ENCODE results near the gene HK2. TPM values are rescaled to one million over a fixed set of nuclear protein-coding genes. Genes with fewer than 3 reads are reported as not detected.

The HK2 gene
- total RNA-seq, 1 donor, result 35.4 TPM

- no peak overlapping the region for H3K4me3 ChIP-seq (ENCODE audit: low read depth, low read length)
- no peak for DNase-seq (ENCODE audit: low read depth)
- TF ChIP-seq CTCF (IDR thresholded peaks at IDR 0.05; ENCODE audit: insufficient read depth, low read length), result no peak
Measured at GRCh38 chr2:74814102-74814501, 19.8 kb upstream of the HK2 start.

GRCh38 chr2:74815941-74816340, 18.0 kb upstream of the HK2 start:
- no peak for DNase-seq (ENCODE audit: low read depth)
- no peak for TF ChIP-seq CTCF (IDR thresholded peaks at IDR 0.05; ENCODE audit: insufficient read depth, low read length)

GRCh38 chr2:74816540-74817303, 17.2 kb upstream of the HK2 start:
- DNase-seq (ENCODE audit: low read depth), result no peak

More at GRCh38 chr2:74815941-74816340, 18.0 kb upstream of the HK2 start:
- no peak overlapping the region for H3K4me3 ChIP-seq (ENCODE audit: low read depth, low read length)

GRCh38 chr2:74817304-74817675, 16.6 kb upstream of the HK2 start:
- TF ChIP-seq CTCF (IDR thresholded peaks at IDR 0.05; ENCODE audit: insufficient read depth, low read length), result no peak
- no peak for DNase-seq (ENCODE audit: low read depth)
- H3K4me3 ChIP-seq (ENCODE audit: low read depth, low read length), result no peak overlapping the region

More at GRCh38 chr2:74816540-74817303, 17.2 kb upstream of the HK2 start:
- TF ChIP-seq CTCF (IDR thresholded peaks at IDR 0.05; ENCODE audit: insufficient read depth, low read length), result no peak
- no peak overlapping the region for H3K4me3 ChIP-seq (ENCODE audit: low read depth, low read length)

- no peak for TF ChIP-seq CTCF (IDR thresholded peaks at IDR 0.05; ENCODE audit: insufficient read depth, low read length)
Measured at GRCh38 chr2:74819702-74820101, 14.2 kb upstream of the HK2 start.

GRCh38 chr2:74821177-74822126, 12.5 kb upstream of the HK2 start:
- peak; percentile 34 for DNase-seq (ENCODE audit: low read depth)
- TF ChIP-seq CTCF (IDR thresholded peaks at IDR 0.05; ENCODE audit: insufficient read depth, low read length), result no peak
- H3K4me3 ChIP-seq (ENCODE audit: low read depth, low read length), result no peak overlapping the region

More at GRCh38 chr2:74819702-74820101, 14.2 kb upstream of the HK2 start:
- no peak overlapping the region for H3K4me3 ChIP-seq (ENCODE audit: low read depth, low read length)
- DNase-seq (ENCODE audit: low read depth), result no peak

Measured in fibroblast of the aortic adventitia (primary cell).